ENCODE data around the gene FBXW8. TPM values are rescaled to one million over a fixed set of nuclear protein-coding genes. Genes with fewer than 3 reads are reported as not detected.

Gene FBXW8
- total RNA-seq, 4 donors from 2014 or later = 29.3 to 45.5 (median 32.9) TPM

- Histone ChIP-seq H3K27me3 (no peaks in the 10 kb centered on the region), H3K9me3 (no peaks in the 10 kb centered on the region), H3K4me3 (replicated peaks in 1 of 3) (no peak overlapping the region), H3K4me1 (no peaks in the 10 kb centered on the region), H3K27ac (no peak overlapping the region), H3K36me3 (no peaks in the 10 kb centered on the region)
- intact Hi-C loops (cut with DNase I) = no loop called here
- WGBS, 2 donors = 92% methylated on average over 10 of the region's 10 CpGs
- no peak for DNase-seq
- TF ChIP-seq CTCF (IDR thresholded peaks at IDR 0.05) (no peak), POLR2A (IDR thresholded peaks at IDR 0.05) (no peak)
Observed at GRCh38 chr12:117067016-117067415, 156.3 kb downstream of the FBXW8 start.

- no peaks in the 10 kb centered on the region for H3K36me3 ChIP-seq
- TF ChIP-seq POLR2A (IDR thresholded peaks at IDR 0.05) = no peak
- no peak for TF ChIP-seq CTCF (IDR thresholded peaks at IDR 0.05)
- no peak overlapping the region for H3K4me3 ChIP-seq (replicated peaks in 1 of 3)
- H3K9me3 ChIP-seq = no peaks in the 10 kb centered on the region
- no peak overlapping the region for H3K27ac ChIP-seq
- H3K27me3 ChIP-seq = no peaks in the 10 kb centered on the region
- H3K4me1 ChIP-seq = no peaks in the 10 kb centered on the region
- DNase-seq = no peak
- WGBS, 2 donors = 85 to 92% methylated on average over 3 of the region's 3 CpGs
- intact Hi-C loops (cut with DNase I) = no loop called here
Observed at GRCh38 chr12:117067638-117068037, 156.9 kb downstream of the FBXW8 start.

- Histone ChIP-seq H3K27me3 (no peaks in the 10 kb centered on the region), H3K27ac (no peak overlapping the region), H3K36me3 (no peaks in the 10 kb centered on the region), H3K9me3 (no peaks in the 10 kb centered on the region), H3K4me1 (no peaks in the 10 kb centered on the region), H3K4me3 (replicated peaks in 1 of 3) (no peak overlapping the region)
- no peak for DNase-seq
- intact Hi-C loops (cut with DNase I) = no loop called here
- WGBS, 2 donors = 88 to 96% methylated on average over 8 of the region's 8 CpGs
- TF ChIP-seq CTCF (IDR thresholded peaks at IDR 0.05) (no peak), POLR2A (IDR thresholded peaks at IDR 0.05) (no peak)
Observed at GRCh38 chr12:117068492-117068891, 157.7 kb downstream of the FBXW8 start.

GRCh38 chr12:117069101-117069797 lies 158.5 kb downstream of the FBXW8 start:
- Histone ChIP-seq H3K4me1 (no peaks in the 10 kb centered on the region), H3K4me3 (replicated peaks in 1 of 3) (no peak overlapping the region), H3K27me3 (no peaks in the 10 kb centered on the region), H3K36me3 (no peaks in the 10 kb centered on the region), H3K9me3 (no peaks in the 10 kb centered on the region), H3K27ac (no peak overlapping the region)
- TF ChIP-seq POLR2A (IDR thresholded peaks at IDR 0.05) = no peak
- no peak for TF ChIP-seq CTCF (IDR thresholded peaks at IDR 0.05)
- 85 to 89% methylated on average over 17 of the region's 17 CpGs for WGBS, 2 donors
- intact Hi-C loops (cut with DNase I) = no loop called here
- DNase-seq = no peak

- WGBS, 2 donors = 91 to 94% methylated on average over 9 to 14 of the region's 14 CpGs
- intact Hi-C loops (cut with DNase I) = no loop called here
- H3K27ac ChIP-seq = no peak overlapping the region
- H3K9me3 ChIP-seq = no peaks in the 10 kb centered on the region
- H3K4me3 ChIP-seq (replicated peaks in 1 of 3) = no peak overlapping the region
- no peaks in the 10 kb centered on the region for H3K27me3 ChIP-seq
- DNase-seq = no peak
- TF ChIP-seq POLR2A (IDR thresholded peaks at IDR 0.05) = no peak
- TF ChIP-seq CTCF (IDR thresholded peaks at IDR 0.05) = no peak
- H3K4me1 ChIP-seq = peaks cover 0 to 3% of the 10 kb centered on the region in 2 donors
- no peaks in the 10 kb centered on the region for H3K36me3 ChIP-seq
Observed at GRCh38 chr12:117069926-117070900, 159.5 kb downstream of the FBXW8 start.

Data from thyroid gland (tissue), 4 donors.